C4-2B (cell line): ENCODE data around the gene MTHFR.

Experiments
- CTCF ChIP-seq: fragments of 450-650 bp; conservative IDR thresholded peaks from 2 replicates; pipeline ENCODE4 v1.5.1; 2017; ENCODE audit warnings: mild to moderate bottlenecking
- ZFX ChIP-seq: fragments of 450-650 bp; IDR thresholded peaks from 2 replicates; pipeline ENCODE4 v1.6.1; 2017

GRCh38 chr1:11805422-11806306, at the start of gene MTHFR, which contains the start of gene CLCN6:
- no peak for TF ChIP-seq CTCF
- no peak for TF ChIP-seq ZFX
